SK-N-SH (cell line): ENCODE measurements around the gene CD70. TPM values are rescaled to one million over a fixed set of nuclear protein-coding genes. Genes with fewer than 3 reads are reported as not detected.
"Not testable (repeated sequence)": the region's sequence is repeated elsewhere in the genome, so short reads cannot be mapped to it uniquely, and the experiment has no call there.

ENCODE experiments used
- CTCF ChIA-PET: fragments of 300-600, 350-600 bp; formaldehyde crosslinking; extraction: SDS; loops from one replicate; lab custom pipeline; 2021; lab: Yijun Ruan, JAX
- POLR2A ChIA-PET: fragments of 350-600 bp; sonication (Branson Sonifier 250); formaldehyde crosslinking; extraction: SDS; loops from one replicate; lab custom pipeline; 2020; ENCODE audit warnings: antibody characterized with exemption, inconsistent platforms; lab: Yijun Ruan, JAX
- DNase-seq: peaks from one replicate; pipeline ENCODE4 v3.0.0; 2012
- H2AFZ ChIP-seq: fragments of 200-600 bp; sonication (generic); 2 replicates; pipeline ENCODE4 v1.8.1; 2016; ENCODE audit warnings: antibody characterized with exemption, mild to moderate bottlenecking, low read depth
- H3F3A ChIP-seq: fragments of 200-600 bp; sonication (generic); replicated peaks from 2 replicates; pipeline ENCODE3; 2016; ENCODE audit warnings: antibody characterized with exemption, mild to moderate bottlenecking; ENCODE audit not compliant: insufficient read depth
- H3K27ac ChIP-seq, 2 experiments: fragments of 200-500 bp in 1 of 2; fragments of 200-600 bp in 1 of 2; sonication (Bioruptor generic) in 1 of 2; sonication (generic), shearing (Covaris generic) in 1 of 2; 2 replicates each; pipeline versions ENCODE4 v1.5.1 to v1.6.1; 2014 to 2016; ENCODE audit warnings: low read depth in 2 of 2, inconsistent platforms in 1 of 2, low read length in 1 of 2, mild to moderate bottlenecking in 1 of 2, mixed read lengths in 1 of 2
- H3K27me3 ChIP-seq: fragments of 200-600 bp; sonication (generic), shearing (Covaris generic); 2 replicates; pipeline ENCODE4 v1.6.1; 2016; ENCODE audit warnings: mixed run types; ENCODE audit not compliant: insufficient read depth
- H3K36me3 ChIP-seq, 2 experiments: fragments of 200-500 bp in 1 of 2; fragments of 200-600 bp in 1 of 2; sonication (Bioruptor generic) in 1 of 2; sonication (generic) in 1 of 2; replicated peaks in 1 of 2; 2 replicates each; pipeline versions ENCODE3 to v1.5.1; 2014 to 2016; ENCODE audit warnings: low read length in 1 of 2, mild to moderate bottlenecking in 1 of 2; ENCODE audit not compliant: insufficient read depth in 2 of 2, control insufficient read depth in 1 of 2
- H3K4me1 ChIP-seq, 2 experiments: fragments of 200-500 bp in 1 of 2; fragments of 200-600 bp in 1 of 2; sonication (Bioruptor generic) in 1 of 2; sonication (generic), shearing (Covaris generic) in 1 of 2; 2 replicates each; pipeline versions ENCODE4 v1.5.1 to v1.6.1; 2014 to 2016; ENCODE audit warnings: low read depth in 1 of 2, low read length in 1 of 2, mixed run types in 1 of 2; ENCODE audit not compliant: insufficient read depth in 2 of 2, control insufficient read depth in 1 of 2
- H3K4me2 ChIP-seq: fragments of 200-600 bp; sonication (generic), shearing (Covaris generic); 2 replicates; pipeline ENCODE4 v1.6.1; 2017; ENCODE audit warnings: mixed run types
- H3K4me3 ChIP-seq, 2 experiments: fragments of 200-500 bp in 1 of 2; fragments of 200-600 bp in 1 of 2; sonication (Bioruptor generic) in 1 of 2; sonication (generic), shearing (Covaris generic) in 1 of 2; 2 replicates each; pipeline versions ENCODE4 v1.5.1 to v1.8.1; 2014 to 2016; ENCODE audit warnings: low read depth in 2 of 2, inconsistent platforms in 1 of 2, low read length in 1 of 2, mild to moderate bottlenecking in 1 of 2, mixed read lengths in 1 of 2, moderate library complexity in 1 of 2
- H3K79me2 ChIP-seq: fragments of 200-600 bp; sonication (generic); 2 replicates; pipeline ENCODE4 v1.8.1; 2017; ENCODE audit warnings: mild to moderate bottlenecking; ENCODE audit not compliant: insufficient read depth
- H3K9ac ChIP-seq: fragments of 200-600 bp; sonication (generic); 2 replicates; pipeline ENCODE4 v1.6.1; 2017; ENCODE audit warnings: mixed run types
- H3K9me2 ChIP-seq: fragments of 200-600 bp; sonication (generic); 2 replicates; pipeline ENCODE4 v1.6.1; 2017; ENCODE audit warnings: mixed run types
- H3K9me3 ChIP-seq: fragments of 200-600 bp; sonication (generic); 2 replicates; pipeline ENCODE4 v1.6.1; 2017; ENCODE audit warnings: mixed run types, mild to moderate bottlenecking, moderate library complexity
- H4K20me1 ChIP-seq: fragments of 200-600 bp; sonication (generic); 2 replicates; pipeline ENCODE4 v1.6.1; 2017; ENCODE audit warnings: mild to moderate bottlenecking, mixed run types; ENCODE audit not compliant: insufficient read depth
- ELF1 ChIP-seq: IDR thresholded peaks from 2 replicates; pipeline ENCODE4 v1.4.0; 2012
- FOXJ3 ChIP-seq: sonication (generic); formaldehyde crosslinking; IDR thresholded peaks from 2 replicates; pipeline ENCODE4 v1.5.1; 2020; ENCODE audit warnings: mild to moderate bottlenecking, missing genetic modification reagents
- FOXM1 ChIP-seq: IDR thresholded peaks from 2 replicates; pipeline ENCODE4 v1.4.0; 2012; ENCODE audit warnings: low read depth, mild to moderate bottlenecking
- JUND ChIP-seq: IDR thresholded peaks from 2 replicates; pipeline ENCODE4 v1.4.0; 2012
- MEF2A ChIP-seq: IDR thresholded peaks from 2 replicates; pipeline ENCODE4 v1.4.0; 2012; ENCODE audit warnings: low read depth, borderline replicate concordance
- NRF1 ChIP-seq: IDR thresholded peaks from 2 replicates; pipeline ENCODE4 v1.6.1; 2012; ENCODE audit warnings: low read depth, mild to moderate bottlenecking, low read length
- PBX3 ChIP-seq: IDR thresholded peaks from 2 replicates; pipeline ENCODE4; 2012
- POLR2AphosphoS5 ChIP-seq: IDR thresholded peaks from 2 replicates; pipeline ENCODE4 v1.6.1; 2012; ENCODE audit warnings: low read depth, low read length
- SIN3A ChIP-seq: IDR thresholded peaks from 2 replicates; pipeline ENCODE4 v1.6.1; 2012; ENCODE audit warnings: low read depth, mild to moderate bottlenecking, low read length, moderate library complexity, borderline replicate concordance
- SMC3 ChIP-seq: IDR thresholded peaks from 2 replicates; pipeline ENCODE4 v1.6.1; 2012; ENCODE audit warnings: low read depth, low read length, improper control_type of control experiment
- TAF1 ChIP-seq: IDR thresholded peaks from 2 replicates; pipeline ENCODE4 v1.6.1; 2012; ENCODE audit warnings: low read depth, mild to moderate bottlenecking, low read length, moderate library complexity, borderline replicate concordance
- TCF12 ChIP-seq: IDR thresholded peaks from 2 replicates; pipeline ENCODE4 v1.4.0; 2012
- TEAD4 ChIP-seq: IDR thresholded peaks from 2 replicates; pipeline ENCODE4 v1.4.0; 2012; ENCODE audit warnings: mild to moderate bottlenecking, borderline replicate concordance; ENCODE audit not compliant: insufficient read depth
- USF1 ChIP-seq: IDR thresholded peaks from 2 replicates; pipeline ENCODE4 v1.4.0; 2012; ENCODE audit warnings: low read depth, borderline replicate concordance
- YY1 ChIP-seq: IDR thresholded peaks from 2 replicates; pipeline ENCODE4 v1.4.0; 2012; ENCODE audit warnings: low read depth, mild to moderate bottlenecking
- WGBS: methylation state at CpG from one replicate; pipeline ENCODE4 v1.1.6; 2017; ENCODE audit warnings: low lambda C conversion rate; 5-methylcytosine and 5-hydroxymethylcytosine counted together
- polyA plus RNA-seq, 3 experiments: library from polyadenylated mRNA; depleted of rRNA; stranded (reverse); fragments of >200 nt; gene quantifications; 2 replicates each; pipeline ENCODE4 v1.2.3, GENCODE V29; 2012
- TF ChIP-seq, protein P1 (sequence below): IDR thresholded peaks from 2 replicates; pipeline ENCODE4 v1.4.0; 2012; ENCODE audit warnings: low read depth
- TF ChIP-seq, protein P2 (sequence below): fragments of 150-350 bp; IDR thresholded peaks from 2 replicates; pipeline ENCODE4 v1.6.1; 2016; ENCODE audit warnings: mild to moderate bottlenecking, low read depth, low read length
- TF ChIP-seq, protein P3 (sequence below): fragments of 200-600 bp; sonication (generic); IDR thresholded peaks from 2 replicates; pipeline ENCODE4 v1.6.1; 2017; ENCODE audit warnings: antibody characterized with exemption, mild to moderate bottlenecking, moderate library complexity

CD70 gene
- polyA plus RNA-seq (2012; rRNA removed), result 117 and 142 TPM in 2 replicates
- 74.9 and 90.7 TPM in 2 replicates for polyA plus RNA-seq (2012; cell fraction: cytosol; rRNA removed)
- polyA plus RNA-seq (2012; cell fraction: nucleus; rRNA removed), result 59.8 and 68.2 TPM in 2 replicates

GRCh38 chr19:6590827-6591319, at the start of gene CD70:
CD70 (minus strand) TSS chr19:6591150; CDS start chr19:6591002, 148 bp downstream.
- H3K4me1 ChIP-seq, result no peaks in the 10 kb centered on the region
- 1% methylated on average over 28 of the region's 35 CpGs for WGBS

GRCh38 chr19:6640333-6640732, 49.4 kb upstream of the CD70 start:
- H3K4me3 ChIP-seq, H3K4me1 ChIP-seq, H3K9me2 ChIP-seq, H3F3A ChIP-seq, H3K79me2 ChIP-seq, H3K36me3 ChIP-seq, H2AFZ ChIP-seq, POLR2A ChIA-PET, H3K27ac ChIP-seq, DNase-seq, H3K9me3 ChIP-seq, H3K9ac ChIP-seq, H4K20me1 ChIP-seq, H3K4me2 ChIP-seq: not testable (repeated sequence)
- CTCF ChIA-PET, result interaction anchor here (1.6 kb wide), 1 partner anchor 9 kb away, joined by 4 read pairs; no protein-coding TSS in a partner anchor
- WGBS, result 5% methylated on average over 9 of the region's 9 CpGs
- peaks cover 54% of the 10 kb centered on the region; the same call in 1 of the 2 replicates for H3K27me3 ChIP-seq

More at GRCh38 chr19:6590827-6591319, at the start of gene CD70:
- Histone ChIP-seq H3K36me3 (no peaks in the 10 kb centered on the region), H3K27ac (peak within 1 kb of the TSS in 1 of 2 experiments; percentile 63; a peak in 2 of 4 replicates), H3K79me2 (peaks cover 24% of the 10 kb centered on the region; the same call in 1 of the 2 replicates), H3K4me3 (peak within 1 kb of the TSS; percentile 34 to 56; a peak in 3 of 4 replicates), H4K20me1 (no peaks in the 10 kb centered on the region), H3K9me2 (no peaks in the 10 kb centered on the region), H3K27me3 (peaks cover 79% of the 10 kb centered on the region), H3K9ac (peak within 1 kb of the TSS; percentile 67; the same call in 1 of the 2 replicates), H3K4me2 (peak within 1 kb of the TSS; percentile 79), H3F3A (peaks cover 7% of the 10 kb centered on the region), H2AFZ (no peak within 1 kb of the TSS), H3K9me3 (no peaks in the 10 kb centered on the region)
- no peak for DNase-seq
- POLR2A ChIA-PET, result no interaction called here
- CTCF ChIA-PET, result no interaction called here
- TF ChIP-seq NRF1, result no peak
- TF ChIP-seq, protein P1, sequence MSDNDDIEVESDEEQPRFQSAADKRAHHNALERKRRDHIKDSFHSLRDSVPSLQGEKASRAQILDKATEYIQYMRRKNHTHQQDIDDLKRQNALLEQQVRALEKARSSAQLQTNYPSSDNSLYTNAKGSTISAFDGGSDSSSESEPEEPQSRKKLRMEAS, result peak; percentile 65; the same call in 1 of the 2 replicates

GRCh38 chr19:6639439-6639838, 48.5 kb upstream of the CD70 start:
- Histone ChIP-seq H3K79me2 (no peaks in the 10 kb centered on the region), H3K9ac (no peak overlapping the region), H3K27ac (no peak overlapping the region), H3K4me2 (no peak overlapping the region), H3K9me2 (no peaks in the 10 kb centered on the region), H3K27me3 (peaks cover 48% of the 10 kb centered on the region; the same call in 1 of the 2 replicates), H3K4me3 (no peak overlapping the region), H3F3A (no peaks in the 10 kb centered on the region), H3K36me3 (no peaks in the 10 kb centered on the region), H4K20me1 (no peaks in the 10 kb centered on the region), H3K4me1 (no peaks in the 10 kb centered on the region), H3K9me3 (no peaks in the 10 kb centered on the region), H2AFZ (no peak overlapping the region)
- no peak for DNase-seq
- 18% methylated on average over 4 of the region's 4 CpGs for WGBS
- ChIA-PET CTCF (interaction anchor here (0.9 kb wide), 1 partner anchor 16 kb away, joined by 4 read pairs; no protein-coding TSS in a partner anchor), POLR2A (no interaction called here)
- TF ChIP-seq USF1 (no peak), ELF1 (no peak), POLR2AphosphoS5 (no peak), FOXM1 (no peak), SIN3A (no peak), YY1 (no peak), TAF1 (no peak), TEAD4 (no peak), PBX3 (no peak), FOXJ3 (CRISPR knock-in tag) (no peak), TCF12 (no peak), JUND (no peak), MEF2A (no peak), SMC3 (no peak)
- TF ChIP-seq, protein P2, sequence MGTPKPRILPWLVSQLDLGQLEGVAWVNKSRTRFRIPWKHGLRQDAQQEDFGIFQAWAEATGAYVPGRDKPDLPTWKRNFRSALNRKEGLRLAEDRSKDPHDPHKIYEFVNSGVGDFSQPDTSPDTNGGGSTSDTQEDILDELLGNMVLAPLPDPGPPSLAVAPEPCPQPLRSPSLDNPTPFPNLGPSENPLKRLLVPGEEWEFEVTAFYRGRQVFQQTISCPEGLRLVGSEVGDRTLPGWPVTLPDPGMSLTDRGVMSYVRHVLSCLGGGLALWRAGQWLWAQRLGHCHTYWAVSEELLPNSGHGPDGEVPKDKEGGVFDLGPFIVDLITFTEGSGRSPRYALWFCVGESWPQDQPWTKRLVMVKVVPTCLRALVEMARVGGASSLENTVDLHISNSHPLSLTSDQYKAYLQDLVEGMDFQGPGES, result no peak
- TF ChIP-seq, protein P3, sequence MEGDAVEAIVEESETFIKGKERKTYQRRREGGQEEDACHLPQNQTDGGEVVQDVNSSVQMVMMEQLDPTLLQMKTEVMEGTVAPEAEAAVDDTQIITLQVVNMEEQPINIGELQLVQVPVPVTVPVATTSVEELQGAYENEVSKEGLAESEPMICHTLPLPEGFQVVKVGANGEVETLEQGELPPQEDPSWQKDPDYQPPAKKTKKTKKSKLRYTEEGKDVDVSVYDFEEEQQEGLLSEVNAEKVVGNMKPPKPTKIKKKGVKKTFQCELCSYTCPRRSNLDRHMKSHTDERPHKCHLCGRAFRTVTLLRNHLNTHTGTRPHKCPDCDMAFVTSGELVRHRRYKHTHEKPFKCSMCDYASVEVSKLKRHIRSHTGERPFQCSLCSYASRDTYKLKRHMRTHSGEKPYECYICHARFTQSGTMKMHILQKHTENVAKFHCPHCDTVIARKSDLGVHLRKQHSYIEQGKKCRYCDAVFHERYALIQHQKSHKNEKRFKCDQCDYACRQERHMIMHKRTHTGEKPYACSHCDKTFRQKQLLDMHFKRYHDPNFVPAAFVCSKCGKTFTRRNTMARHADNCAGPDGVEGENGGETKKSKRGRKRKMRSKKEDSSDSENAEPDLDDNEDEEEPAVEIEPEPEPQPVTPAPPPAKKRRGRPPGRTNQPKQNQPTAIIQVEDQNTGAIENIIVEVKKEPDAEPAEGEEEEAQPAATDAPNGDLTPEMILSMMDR, result no peak
